Measurements from ENCODE around the gene SNX9.

The SNX9 gene

DNA sequence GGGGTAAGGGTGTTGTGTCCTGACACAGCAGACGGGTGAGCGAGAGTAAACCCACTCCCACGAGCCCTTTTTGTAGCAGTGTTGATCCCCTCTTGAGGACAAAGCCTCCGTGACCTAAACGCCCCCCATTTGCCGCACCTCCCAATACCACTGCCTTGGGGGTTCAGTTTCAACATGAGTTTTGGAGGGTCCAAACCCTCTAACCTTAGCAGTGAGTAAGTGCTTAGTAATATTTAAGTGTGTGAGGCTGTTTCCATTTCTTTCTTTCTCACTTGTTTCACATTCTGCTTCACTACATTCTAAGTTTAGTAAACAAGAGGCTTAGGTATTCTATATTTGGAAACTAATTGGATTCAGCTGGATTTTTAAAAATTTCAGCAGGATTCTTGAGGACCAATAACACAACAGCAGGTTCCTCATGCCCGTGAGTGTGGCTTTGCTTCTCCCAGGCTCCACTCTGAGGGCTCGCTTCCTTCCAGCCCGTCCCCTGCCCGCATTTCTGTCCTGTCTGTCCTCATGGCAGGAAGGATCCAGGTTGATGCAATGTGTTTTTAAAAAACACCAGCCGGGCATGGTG lies 41.2 kb downstream of the SNX9 start:
- Histone ChIP-seq H3K27ac (ENCODE audit: low read depth, low read length) (no peak overlapping the region), H2AK5ac (ENCODE audit: low read length) (no peak overlapping the region), H2BK5ac (ENCODE audit: low read length) (no peak overlapping the region), H3K18ac (ENCODE audit: low read length) (no peak overlapping the region), H3K36me3 (ENCODE audit: control insufficient read depth, insufficient read depth, low read length) (no peaks in the 10 kb centered on the region), H3K4me3 (ENCODE audit: low read length) (no peak overlapping the region), H2BK120ac (ENCODE audit: low read depth, low read length) (no peak overlapping the region), H3K56ac (ENCODE audit: low read length) (no peak overlapping the region), H3K23ac (ENCODE audit: low read length) (no peak overlapping the region), H3K79me2 (ENCODE audit: control insufficient read depth, insufficient read depth, low read length) (peaks cover 43% of the 10 kb centered on the region), H3K4me1 (ENCODE audit: control insufficient read depth, low read depth, low read length) (peaks cover 6% of the 10 kb centered on the region), H3K4ac (ENCODE audit: low read depth, low read length) (no peak overlapping the region), H3K4me2 (ENCODE audit: low read length) (no peak overlapping the region), H4K5ac (ENCODE audit: low read length) (no peak overlapping the region), H2BK15ac (replicated peaks; ENCODE audit: low read depth) (no peak overlapping the region), H3K9ac (ENCODE audit: low read length) (no peak overlapping the region), H3K27me3 (ENCODE audit: insufficient read depth, low read length, poor library complexity) (no peaks in the 10 kb centered on the region), H4K8ac (ENCODE audit: low read depth, low read length) (no peak overlapping the region), H3K79me1 (ENCODE audit: low read length) (peaks cover 17% of the 10 kb centered on the region)
- DNase-seq = no peak
- no CpG with 5 or more reads among the region's 11 CpGs for WGBS (ENCODE audit: extremely low coverage, insufficient coverage, low lambda C conversion rate)

DNA sequence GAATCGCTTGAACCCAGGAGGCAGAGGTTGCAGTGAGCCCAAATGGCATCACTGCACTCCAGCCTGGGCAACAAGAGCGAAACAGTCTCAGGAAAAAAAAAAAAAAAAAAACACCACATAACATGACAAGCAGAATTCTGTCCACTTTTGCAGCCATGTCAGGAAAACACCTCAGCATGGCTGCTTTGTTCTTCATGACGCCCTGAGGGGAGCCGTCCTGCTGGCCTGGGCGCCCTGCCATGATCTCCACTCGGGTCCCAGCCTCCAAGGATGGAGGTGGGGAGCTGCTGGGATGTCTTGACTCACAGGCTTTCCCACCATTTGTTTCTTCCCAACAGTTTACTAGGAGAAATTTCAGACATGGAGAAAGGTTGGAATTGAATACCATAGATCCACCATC lies 42.2 kb downstream of the SNX9 start:
- no peak overlapping the region for H2BK5ac ChIP-seq (ENCODE audit: low read length)
- H3K4me3 ChIP-seq (ENCODE audit: low read length) = no peak overlapping the region
- no peak overlapping the region for H2AK5ac ChIP-seq (ENCODE audit: low read length)
- no CpG with 5 or more reads among the region's 6 CpGs for WGBS (ENCODE audit: extremely low coverage, insufficient coverage, low lambda C conversion rate)
- H3K23ac ChIP-seq (ENCODE audit: low read length) = no peak overlapping the region
- no peaks in the 10 kb centered on the region for H3K27me3 ChIP-seq (ENCODE audit: insufficient read depth, low read length, poor library complexity)
- H3K4me1 ChIP-seq (ENCODE audit: control insufficient read depth, low read depth, low read length) = peaks cover 6% of the 10 kb centered on the region
- H3K4ac ChIP-seq (ENCODE audit: low read depth, low read length) = no peak overlapping the region
- H4K8ac ChIP-seq (ENCODE audit: low read depth, low read length) = no peak overlapping the region
- no peak overlapping the region for H3K27ac ChIP-seq (ENCODE audit: low read depth, low read length)
- DNase-seq = no peak
- no peak overlapping the region for H4K5ac ChIP-seq (ENCODE audit: low read length)
- no peak overlapping the region for H2BK120ac ChIP-seq (ENCODE audit: low read depth, low read length)
- H3K56ac ChIP-seq (ENCODE audit: low read length) = no peak overlapping the region
- H3K79me1 ChIP-seq (ENCODE audit: low read length) = peaks cover 24% of the 10 kb centered on the region
- H3K9ac ChIP-seq (ENCODE audit: low read length) = no peak overlapping the region
- peaks cover 39% of the 10 kb centered on the region for H3K79me2 ChIP-seq (ENCODE audit: control insufficient read depth, insufficient read depth, low read length)
- peaks cover 6% of the 10 kb centered on the region for H3K36me3 ChIP-seq (ENCODE audit: control insufficient read depth, insufficient read depth, low read length)
- H2BK15ac ChIP-seq (replicated peaks; ENCODE audit: low read depth) = no peak overlapping the region
- no peak overlapping the region for H3K18ac ChIP-seq (ENCODE audit: low read length)
- H3K4me2 ChIP-seq (ENCODE audit: low read length) = no peak overlapping the region

DNA sequence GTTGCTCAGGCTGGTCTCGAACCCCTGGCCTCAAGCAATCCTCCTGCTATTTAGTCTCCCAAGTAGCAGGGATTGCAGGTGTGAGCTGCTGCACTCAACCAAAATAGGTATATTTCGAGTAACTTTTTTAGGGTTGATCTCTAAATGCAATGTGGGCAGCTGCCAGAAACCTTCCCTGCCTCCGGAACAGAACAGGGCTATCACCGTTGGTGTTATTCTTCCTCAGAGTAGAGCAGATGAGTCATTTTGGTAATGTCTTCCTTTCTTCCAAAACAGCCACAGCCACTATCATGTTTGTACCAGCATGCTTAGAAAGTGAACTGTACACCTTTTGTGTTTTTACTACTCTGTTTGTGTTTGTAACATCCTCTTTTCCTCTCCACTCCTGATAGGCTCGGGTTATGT lies 44.1 kb downstream of the SNX9 start:
- no peak overlapping the region for H4K8ac ChIP-seq (ENCODE audit: low read depth, low read length)
- WGBS (ENCODE audit: extremely low coverage, insufficient coverage, low lambda C conversion rate) = no CpG with 5 or more reads among the region's 5 CpGs
- no peak overlapping the region for H3K4me3 ChIP-seq (ENCODE audit: low read length)

DNA sequence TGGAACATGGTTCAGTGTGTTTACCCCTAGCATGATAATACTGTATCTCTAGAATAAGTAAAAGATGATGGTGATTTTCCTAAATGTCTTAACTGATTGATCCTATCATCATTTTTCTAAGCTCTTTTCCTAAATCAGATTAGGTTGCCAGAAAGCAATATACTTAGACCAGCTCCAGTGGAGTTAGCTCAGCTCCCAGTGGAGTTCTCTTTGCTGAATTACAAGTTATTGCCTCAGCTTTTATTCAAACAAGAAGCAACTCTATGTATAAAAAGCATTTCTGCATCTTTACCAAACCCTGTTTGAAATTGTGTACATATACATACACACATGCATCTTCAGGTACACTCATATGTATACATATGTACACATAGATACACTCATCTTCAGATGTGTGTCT lies 44.9 kb downstream of the SNX9 start:
- Histone ChIP-seq H3K79me2 (ENCODE audit: control insufficient read depth, insufficient read depth, low read length) (peaks cover 23% of the 10 kb centered on the region), H2BK120ac (ENCODE audit: low read depth, low read length) (no peak overlapping the region), H3K4ac (ENCODE audit: low read depth, low read length) (no peak overlapping the region), H3K36me3 (ENCODE audit: control insufficient read depth, insufficient read depth, low read length) (peaks cover 6% of the 10 kb centered on the region), H3K4me1 (ENCODE audit: control insufficient read depth, low read depth, low read length) (no peaks in the 10 kb centered on the region), H2AK5ac (ENCODE audit: low read length) (no peak overlapping the region), H3K27ac (ENCODE audit: low read depth, low read length) (no peak overlapping the region), H3K18ac (ENCODE audit: low read length) (no peak overlapping the region), H2BK5ac (ENCODE audit: low read length) (no peak overlapping the region), H4K8ac (ENCODE audit: low read depth, low read length) (no peak overlapping the region), H3K23ac (ENCODE audit: low read length) (no peak overlapping the region), H3K27me3 (ENCODE audit: insufficient read depth, low read length, poor library complexity) (no peaks in the 10 kb centered on the region), H3K79me1 (ENCODE audit: low read length) (peaks cover 21% of the 10 kb centered on the region), H3K56ac (ENCODE audit: low read length) (no peak overlapping the region), H3K4me2 (ENCODE audit: low read length) (no peak overlapping the region), H3K4me3 (ENCODE audit: low read length) (no peak overlapping the region), H2BK15ac (replicated peaks; ENCODE audit: low read depth) (no peak overlapping the region), H3K9ac (ENCODE audit: low read length) (no peak overlapping the region), H4K5ac (ENCODE audit: low read length) (no peak overlapping the region)
- no peak for DNase-seq

More for the DNA sequence above, 44.1 kb downstream of the SNX9 start:
- Histone ChIP-seq H3K9ac (ENCODE audit: low read length) (no peak overlapping the region), H3K56ac (ENCODE audit: low read length) (no peak overlapping the region), H3K27me3 (ENCODE audit: insufficient read depth, low read length, poor library complexity) (no peaks in the 10 kb centered on the region), H3K36me3 (ENCODE audit: control insufficient read depth, insufficient read depth, low read length) (peaks cover 6% of the 10 kb centered on the region), H3K23ac (ENCODE audit: low read length) (no peak overlapping the region), H2BK5ac (ENCODE audit: low read length) (no peak overlapping the region), H3K27ac (ENCODE audit: low read depth, low read length) (no peak overlapping the region), H3K4ac (ENCODE audit: low read depth, low read length) (no peak overlapping the region), H3K4me1 (ENCODE audit: control insufficient read depth, low read depth, low read length) (no peaks in the 10 kb centered on the region), H3K18ac (ENCODE audit: low read length) (no peak overlapping the region), H3K79me2 (ENCODE audit: control insufficient read depth, insufficient read depth, low read length) (peaks cover 27% of the 10 kb centered on the region), H4K5ac (ENCODE audit: low read length) (no peak overlapping the region), H3K4me2 (ENCODE audit: low read length) (no peak overlapping the region), H2BK120ac (ENCODE audit: low read depth, low read length) (no peak overlapping the region), H2AK5ac (ENCODE audit: low read length) (no peak overlapping the region), H3K79me1 (ENCODE audit: low read length) (peaks cover 24% of the 10 kb centered on the region), H2BK15ac (replicated peaks; ENCODE audit: low read depth) (no peak overlapping the region)
- DNase-seq = no peak

DNA sequence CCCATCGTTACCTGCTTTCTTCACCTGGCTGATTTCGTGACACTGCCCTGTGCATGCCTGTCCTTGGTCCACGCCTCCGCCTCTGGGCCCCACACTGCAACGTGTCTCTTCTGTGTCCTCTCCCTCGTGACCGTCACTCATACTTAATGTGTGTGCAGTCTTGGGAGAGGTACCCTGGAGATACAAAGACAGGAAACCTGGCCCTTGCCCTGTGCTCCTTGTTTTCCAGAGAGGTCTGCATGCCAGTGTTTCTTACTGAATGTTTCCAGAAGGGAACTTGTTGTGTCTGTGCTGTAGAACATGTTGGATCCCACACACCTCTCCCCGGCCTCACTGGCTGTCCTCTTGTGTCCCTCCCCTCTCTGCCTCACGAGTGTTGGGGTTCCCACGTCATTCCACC lies 45.8 kb downstream of the SNX9 start:
- no peak overlapping the region for H4K5ac ChIP-seq (ENCODE audit: low read length)
- no CpG with 5 or more reads among the region's 10 CpGs for WGBS (ENCODE audit: extremely low coverage, insufficient coverage, low lambda C conversion rate)

DNA sequence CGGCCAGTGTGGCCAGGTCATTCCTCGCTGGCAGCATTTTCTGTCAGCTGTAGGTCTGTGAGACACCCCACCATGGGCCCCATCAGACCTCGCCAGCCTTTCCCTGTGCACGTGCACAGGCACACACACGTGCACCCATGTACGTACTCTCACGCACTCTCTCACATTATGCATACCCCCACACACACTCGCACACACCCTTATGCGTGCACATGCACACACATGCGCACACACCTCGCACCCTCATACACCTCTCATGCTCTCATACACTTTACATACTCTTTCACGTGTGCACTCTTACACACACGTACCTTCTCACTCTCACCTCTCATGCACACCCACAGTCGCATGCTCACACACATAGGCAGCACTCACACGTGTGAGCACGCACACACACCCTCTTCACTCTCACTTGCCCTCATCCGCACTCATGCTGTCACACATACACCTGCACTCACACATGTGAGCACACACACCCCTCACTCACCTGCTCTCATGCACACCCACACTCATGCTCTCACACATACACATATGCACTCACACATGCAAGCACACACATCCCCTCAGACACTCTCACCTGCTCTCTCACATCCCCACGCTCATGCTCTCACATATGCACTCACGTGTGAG lies 46.7 kb downstream of the SNX9 start:
- Histone ChIP-seq H2BK120ac (ENCODE audit: low read depth, low read length) (no peak overlapping the region), H3K56ac (ENCODE audit: low read length) (no peak overlapping the region), H4K8ac (ENCODE audit: low read depth, low read length) (no peak overlapping the region), H3K4ac (ENCODE audit: low read depth, low read length) (no peak overlapping the region), H2AK5ac (ENCODE audit: low read length) (no peak overlapping the region), H3K36me3 (ENCODE audit: control insufficient read depth, insufficient read depth, low read length) (peaks cover 6% of the 10 kb centered on the region), H2BK15ac (replicated peaks; ENCODE audit: low read depth) (no peak overlapping the region), H3K27me3 (ENCODE audit: insufficient read depth, low read length, poor library complexity) (no peaks in the 10 kb centered on the region), H3K4me3 (ENCODE audit: low read length) (no peak overlapping the region), H3K23ac (ENCODE audit: low read length) (no peak overlapping the region), H3K79me2 (ENCODE audit: control insufficient read depth, insufficient read depth, low read length) (peaks cover 11% of the 10 kb centered on the region), H3K4me2 (ENCODE audit: low read length) (no peak overlapping the region), H3K27ac (ENCODE audit: low read depth, low read length) (no peak overlapping the region), H3K4me1 (ENCODE audit: control insufficient read depth, low read depth, low read length) (no peaks in the 10 kb centered on the region), H3K9ac (ENCODE audit: low read length) (no peak overlapping the region), H2BK5ac (ENCODE audit: low read length) (no peak overlapping the region), H3K18ac (ENCODE audit: low read length) (no peak overlapping the region), H3K79me1 (ENCODE audit: low read length) (peaks cover 15% of the 10 kb centered on the region), H4K5ac (ENCODE audit: low read length) (no peak overlapping the region)
- no peak for DNase-seq
- WGBS (ENCODE audit: extremely low coverage, insufficient coverage, low lambda C conversion rate) = 100% methylated on average over 2 of the region's 19 CpGs

More for the DNA sequence above, 45.8 kb downstream of the SNX9 start:
- Histone ChIP-seq H3K27me3 (ENCODE audit: insufficient read depth, low read length, poor library complexity) (no peaks in the 10 kb centered on the region), H2AK5ac (ENCODE audit: low read length) (no peak overlapping the region), H3K9ac (ENCODE audit: low read length) (no peak overlapping the region), H4K8ac (ENCODE audit: low read depth, low read length) (no peak overlapping the region), H3K4ac (ENCODE audit: low read depth, low read length) (no peak overlapping the region), H2BK120ac (ENCODE audit: low read depth, low read length) (no peak overlapping the region), H3K36me3 (ENCODE audit: control insufficient read depth, insufficient read depth, low read length) (peaks cover 6% of the 10 kb centered on the region), H2BK5ac (ENCODE audit: low read length) (no peak overlapping the region), H3K4me1 (ENCODE audit: control insufficient read depth, low read depth, low read length) (no peaks in the 10 kb centered on the region), H3K79me1 (ENCODE audit: low read length) (peaks cover 18% of the 10 kb centered on the region), H3K4me3 (ENCODE audit: low read length) (no peak overlapping the region), H3K4me2 (ENCODE audit: low read length) (no peak overlapping the region), H3K79me2 (ENCODE audit: control insufficient read depth, insufficient read depth, low read length) (peaks cover 18% of the 10 kb centered on the region), H3K23ac (ENCODE audit: low read length) (no peak overlapping the region), H3K56ac (ENCODE audit: low read length) (no peak overlapping the region), H2BK15ac (replicated peaks; ENCODE audit: low read depth) (no peak overlapping the region), H3K18ac (ENCODE audit: low read length) (no peak overlapping the region), H3K27ac (ENCODE audit: low read depth, low read length) (no peak overlapping the region)
- no peak for DNase-seq
